Body of pancreas (tissue), 4 donors: ENCODE measurements around the gene WDR83. TPM values are rescaled to one million over a fixed set of nuclear protein-coding genes. Genes with fewer than 3 reads are reported as not detected.
A peak's percentile ranks its signal among the peaks of the same experiment; 100 is the strongest.

ENCODE experiments used
- ATAC-seq: fragments of 150-250 bp; one replicate; pipeline ENCODE4 v1.9.1; 2016
- DNase-seq, 4 donors: peaks; one replicate each; pipeline ENCODE4 v3.0.0-alpha.2; 2019
- H3K27ac ChIP-seq, 4 donors: fragments of 200-600 bp; sonication (generic); 1 replicate in 3 of 4; 2 replicates in 1 of 4; pipeline versions ENCODE4 v1.5.1 to v1.6.1; 2016 to 2019; ENCODE audit warnings: mild to moderate bottlenecking in 1 of 4, mixed read lengths in 1 of 4, moderate library complexity in 1 of 4
- H3K27me3 ChIP-seq, 2 donors: fragments of 200-600 bp; sonication (generic); one replicate each; pipeline ENCODE4 v1.6.0; 2016; ENCODE audit warnings: mild to moderate bottlenecking in 1 of 2
- H3K36me3 ChIP-seq, 2 donors: fragments of 200-600 bp; sonication (generic); replicated peaks in 1 of 2; 2 replicates each; pipeline ENCODE4 v1.5.1; 2016; ENCODE audit warnings: low read depth in 2 of 2; ENCODE audit not compliant: insufficient read depth in 1 of 2
- H3K4me1 ChIP-seq: fragments of 200-600 bp; sonication (generic); one replicate; pipeline ENCODE4 v1.6.0; 2016
- H3K4me3 ChIP-seq, 2 donors: fragments of 200-600 bp; sonication (generic); 1 replicate in 1 of 2; 2 replicates in 1 of 2; pipeline ENCODE4 v1.5.1; 2016 to 2019
- H3K9me3 ChIP-seq, 3 donors: fragments of 200-600 bp; sonication (generic); 1 replicate in 2 of 3; 2 replicates in 1 of 3; pipeline ENCODE4 v1.5.1; 2016
- POLR2A ChIP-seq, 3 donors: fragments of 450-650 bp; IDR thresholded peaks; one replicate each; pipeline ENCODE4 v1.6.1; 2016; ENCODE audit warnings: antibody characterized with exemption in 3 of 3, mild to moderate bottlenecking in 2 of 3
- WGBS, 2 donors: methylation state at CpG; one replicate each; pipeline ENCODE4 v1.1.5; 2017; 5-methylcytosine and 5-hydroxymethylcytosine counted together
- intact Hi-C: fragments of 100-400 bp; cut with DNase I; formaldehyde crosslinking; loops from one replicate; pipeline ENCODE4 v1.15.1; 2023
- total RNA-seq, 2 donors: library from RNA; depleted of rRNA; stranded (reverse); fragments of >200 nt; gene quantifications; one replicate each; pipeline ENCODE4 v1.1.0, GENCODE V29; 2016
- TF ChIP-seq, protein P1 (sequence below), 7 experiments: fragments of 450-650 bp in 4 of 7; fragments of 200-600 bp in 3 of 7; sonication (generic) in 3 of 7; IDR thresholded peaks; one replicate each; pipeline ENCODE4 v1.5.1; 2016 to 2019; ENCODE audit warnings: antibody characterized with exemption in 7 of 7

WDR83 gene
- total RNA-seq, 2 donors from 2014 or later, result 12.5 to 37.2 TPM

GRCh38 chr19:12664406-12665280, 2.0 kb upstream of the WDR83 start:
- no peak for ATAC-seq
- 86 to 88% methylated on average over 22 to 29 of the region's 29 CpGs for WGBS, 2 donors
- Histone ChIP-seq H3K4me3 (no peak overlapping the region), H3K9me3 (no peaks in the 10 kb centered on the region), H3K36me3 (peaks cover 7 to 16% of the 10 kb centered on the region in 2 donors), H3K27ac (no peak overlapping the region), H3K4me1 (peaks cover 31% of the 10 kb centered on the region), H3K27me3 (no peaks in the 10 kb centered on the region)
- intact Hi-C loops, result no loop called here
- TF ChIP-seq, protein P1, sequence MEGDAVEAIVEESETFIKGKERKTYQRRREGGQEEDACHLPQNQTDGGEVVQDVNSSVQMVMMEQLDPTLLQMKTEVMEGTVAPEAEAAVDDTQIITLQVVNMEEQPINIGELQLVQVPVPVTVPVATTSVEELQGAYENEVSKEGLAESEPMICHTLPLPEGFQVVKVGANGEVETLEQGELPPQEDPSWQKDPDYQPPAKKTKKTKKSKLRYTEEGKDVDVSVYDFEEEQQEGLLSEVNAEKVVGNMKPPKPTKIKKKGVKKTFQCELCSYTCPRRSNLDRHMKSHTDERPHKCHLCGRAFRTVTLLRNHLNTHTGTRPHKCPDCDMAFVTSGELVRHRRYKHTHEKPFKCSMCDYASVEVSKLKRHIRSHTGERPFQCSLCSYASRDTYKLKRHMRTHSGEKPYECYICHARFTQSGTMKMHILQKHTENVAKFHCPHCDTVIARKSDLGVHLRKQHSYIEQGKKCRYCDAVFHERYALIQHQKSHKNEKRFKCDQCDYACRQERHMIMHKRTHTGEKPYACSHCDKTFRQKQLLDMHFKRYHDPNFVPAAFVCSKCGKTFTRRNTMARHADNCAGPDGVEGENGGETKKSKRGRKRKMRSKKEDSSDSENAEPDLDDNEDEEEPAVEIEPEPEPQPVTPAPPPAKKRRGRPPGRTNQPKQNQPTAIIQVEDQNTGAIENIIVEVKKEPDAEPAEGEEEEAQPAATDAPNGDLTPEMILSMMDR (IDR thresholded peaks at IDR 0.05), result no peak
- no peak for TF ChIP-seq POLR2A (IDR thresholded peaks at IDR 0.05)
- DNase-seq, result no peak

- DNase-seq (peak in 1 of 4 donors; percentile 70), ATAC-seq (no peak)
- Histone ChIP-seq H3K27ac (no peak overlapping the region), H3K36me3 (peaks cover 7 to 13% of the 10 kb centered on the region in 2 donors), H3K4me1 (peaks cover 36% of the 10 kb centered on the region), H3K4me3 (no peak overlapping the region), H3K27me3 (no peaks in the 10 kb centered on the region), H3K9me3 (no peaks in the 10 kb centered on the region)
- 78 to 85% methylated on average over 10 of the region's 10 CpGs for WGBS, 2 donors
- intact Hi-C loops, result no loop called here
- TF ChIP-seq, protein P1 (IDR thresholded peaks at IDR 0.05), result no peak
- peak in 1 of 3 donors; percentile 11 for TF ChIP-seq POLR2A (IDR thresholded peaks at IDR 0.05)
These were observed 1.4 kb upstream of the WDR83 start for GRCh38 chr19:12665281-12665573.

DNA sequence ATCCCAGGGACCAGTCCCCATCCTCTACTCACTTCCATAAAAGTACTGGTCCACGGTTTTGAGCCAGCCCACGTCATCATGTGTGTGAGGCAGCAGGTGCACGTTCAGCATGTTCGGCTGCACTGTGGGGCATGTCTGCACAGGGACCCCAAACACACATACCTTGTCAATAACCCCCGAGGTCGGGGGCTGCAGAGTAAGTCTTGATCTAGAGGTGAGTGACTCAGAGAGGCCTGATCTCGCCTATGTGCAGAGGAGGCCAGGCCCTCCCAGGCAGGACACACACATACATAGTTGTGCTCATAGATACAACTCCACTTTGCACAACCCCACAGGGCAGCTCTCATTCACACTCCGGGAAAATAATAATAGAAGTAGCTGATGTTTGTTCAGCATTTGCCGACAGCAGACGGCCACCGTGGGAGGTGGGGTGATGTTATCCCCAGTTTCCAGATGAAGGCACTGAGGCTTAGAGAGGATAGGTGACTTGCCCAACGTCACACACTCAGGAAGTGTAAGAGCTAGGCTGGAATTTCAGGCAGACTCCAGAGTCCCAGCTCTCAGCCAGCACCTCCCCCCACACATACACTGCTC, 839 bp upstream of the WDR83 start:
- Histone ChIP-seq H3K27ac (peak overlapping the region in 1 of 4 donors; percentile 69), H3K9me3 (no peaks in the 10 kb centered on the region), H3K4me1 (peaks cover 41% of the 10 kb centered on the region), H3K36me3 (peaks cover 7 to 13% of the 10 kb centered on the region in 2 donors), H3K27me3 (no peaks in the 10 kb centered on the region), H3K4me3 (peak overlapping the region in 1 of 2 donors; percentile 72)
- no peak for DNase-seq
- ATAC-seq, result peak; percentile 1
- TF ChIP-seq, protein P1 (IDR thresholded peaks at IDR 0.05), result no peak
- no peak for TF ChIP-seq POLR2A (IDR thresholded peaks at IDR 0.05)
- intact Hi-C loops, result no loop called here
- 21 to 38% methylated on average over 11 to 12 of the region's 12 CpGs for WGBS, 2 donors

GRCh38 chr19:12667731-12668302, 1.2 kb downstream of the WDR83 start:
- H3K36me3 ChIP-seq, result peaks cover 7% of the 10 kb centered on the region in 2 donors
- H3K4me1 ChIP-seq, result peaks cover 50% of the 10 kb centered on the region
- 63% methylated on average over 3 to 4 of the region's 4 CpGs for WGBS, 2 donors
- no peaks in the 10 kb centered on the region for H3K27me3 ChIP-seq
- intact Hi-C loops, result no loop called here
- no peak overlapping the region for H3K27ac ChIP-seq
- no peak for DNase-seq
- ATAC-seq, result no peak
- H3K9me3 ChIP-seq, result no peaks in the 10 kb centered on the region
- no peak overlapping the region for H3K4me3 ChIP-seq
- TF ChIP-seq, protein P1 (IDR thresholded peaks at IDR 0.05), result no peak
- TF ChIP-seq POLR2A (IDR thresholded peaks at IDR 0.05), result no peak
